Activated CD8-positive, alpha-beta memory T cell treated with anti-CD3 and anti-CD28 coated beads, Interleukin-2, amount 10 ng/mL, durations not matched to agents 7 days and 5 days (primary cell): ENCODE results near the gene NCAM1. TPM values are rescaled to one million over a fixed set of nuclear protein-coding genes. Genes with fewer than 3 reads are reported as not detected.
A peak's percentile ranks its signal among the peaks of the same experiment; 100 is the strongest.

ENCODE experiments used
- ATAC-seq: fragments of 150-1000 bp; cut with Tn5 transposase; one replicate; pipeline ENCODE4 v1.10.0; 2021; ENCODE audit warnings: moderate library complexity
- CTCF ChIA-PET: fragments of 350-600 bp; sonication (Branson Sonifier 250); formaldehyde crosslinking; loops from one replicate; lab custom pipeline; 2021; ENCODE audit warnings: antibody characterized with exemption; lab: Charles Lee
- DNase-seq: peaks from one replicate; pipeline ENCODE4 v3.0.0-alpha.2; 2020
- H3K27ac Mint-ChIP-seq: one replicate; pipeline ENCODE4 v1.8.0; 2021; ENCODE audit warnings: mild to moderate bottlenecking, mixed read lengths
- H3K27me3 Mint-ChIP-seq: one replicate; pipeline ENCODE4 v1.8.0; 2021; ENCODE audit warnings: mixed read lengths
- H3K36me3 Mint-ChIP-seq: one replicate; pipeline ENCODE4 v1.8.0; 2021; ENCODE audit warnings: mild to moderate bottlenecking, mixed read lengths
- H3K4me1 Mint-ChIP-seq: one replicate; pipeline ENCODE4 v1.8.0; 2021; ENCODE audit warnings: mixed read lengths
- H3K4me3 Mint-ChIP-seq: one replicate; pipeline ENCODE4 v1.8.0; 2021; ENCODE audit warnings: mild to moderate bottlenecking, moderate library complexity, mixed read lengths
- H3K9me3 Mint-ChIP-seq: one replicate; pipeline ENCODE4 v1.8.0; 2022; ENCODE audit warnings: low read depth, mixed read lengths
- total RNA-seq, 2 experiments: library from RNA; stranded (reverse); gene quantifications; one replicate each; pipeline ENCODE4 v1.2.3, GENCODE V29; 2021

The NCAM1 gene
- total RNA-seq, 2 experiments from 2014 or later: 1.8 to 4.1 TPM

DNA sequence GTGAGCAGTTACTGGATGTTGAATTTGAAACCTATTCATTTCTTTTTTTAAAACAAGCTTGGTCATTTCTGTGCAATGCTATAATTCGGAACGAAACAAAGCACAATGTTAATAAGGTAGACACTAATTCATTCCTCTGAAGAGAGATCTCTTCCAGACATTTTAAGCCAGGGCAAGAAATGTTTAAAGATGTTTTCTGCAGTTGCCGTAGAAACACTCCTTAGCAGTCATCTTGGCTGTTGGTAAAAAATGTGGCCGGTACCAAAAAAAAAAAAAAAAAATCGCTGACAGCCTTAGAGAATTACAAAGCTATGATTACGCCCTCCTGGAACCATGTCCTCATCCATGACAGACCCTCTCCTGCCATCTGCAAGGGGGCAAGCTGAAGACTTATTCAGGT is 286.7 kb downstream of the NCAM1 start:
- Mint-ChIP-seq H3K4me1 (peaks cover 16% of the 10 kb centered on the region), H3K36me3 (no peaks in the 10 kb centered on the region), H3K27ac (no peak overlapping the region), H3K27me3 (peaks cover 73% of the 10 kb centered on the region), H3K9me3 (no peaks in the 10 kb centered on the region), H3K4me3 (no peak overlapping the region)
- ATAC-seq: no peak
- DNase-seq: no peak
- CTCF ChIA-PET: interaction anchor here (0.6 to 2.2 kb wide), 4 partner anchors 9 to 660 kb away, joined by 3 to 8 read pairs (median 4); no protein-coding TSS in a partner anchor

DNA sequence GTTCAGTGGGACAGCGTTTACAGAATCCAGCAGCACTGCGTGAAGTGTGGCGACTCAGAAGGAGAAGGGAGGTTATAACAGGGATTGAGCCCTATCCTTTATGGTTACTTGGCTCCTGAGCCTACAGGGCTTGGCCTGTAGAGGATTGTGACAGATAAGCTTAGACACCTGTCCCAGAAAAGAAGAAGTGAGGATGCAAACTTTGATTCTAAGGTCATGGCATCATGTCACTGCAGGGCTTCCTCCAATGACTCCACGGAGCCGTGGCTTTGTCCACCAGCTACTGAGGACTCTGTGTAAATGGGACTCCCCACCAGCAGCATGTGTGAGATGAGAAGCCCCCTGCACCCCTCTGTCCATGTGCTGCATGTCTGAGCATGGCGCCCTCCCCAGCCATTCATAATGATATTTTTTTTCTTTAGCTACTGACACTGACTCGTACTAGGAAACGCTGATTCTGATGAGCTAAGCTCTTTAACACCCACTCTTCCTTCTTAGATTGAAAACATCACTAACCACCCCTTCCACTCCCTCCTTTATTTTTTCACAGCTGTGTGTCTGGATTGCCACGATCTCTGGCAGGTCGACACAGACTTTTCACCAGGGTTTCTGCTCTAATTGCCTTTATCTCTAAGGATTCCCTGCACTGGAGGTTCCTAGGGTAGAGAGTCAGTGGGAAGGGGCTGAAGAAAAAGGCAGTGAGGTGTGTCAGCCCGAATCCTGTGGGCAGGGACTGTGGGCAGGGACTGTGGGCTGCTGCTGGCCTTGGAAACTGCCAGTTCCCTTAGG is 287.7 kb downstream of the NCAM1 start:
- no peak for DNase-seq
- Mint-ChIP-seq H3K36me3 (no peaks in the 10 kb centered on the region), H3K4me1 (peaks cover 7% of the 10 kb centered on the region), H3K9me3 (no peaks in the 10 kb centered on the region), H3K4me3 (no peak overlapping the region), H3K27ac (no peak overlapping the region), H3K27me3 (peaks cover 73% of the 10 kb centered on the region)
- no peak for ATAC-seq
- CTCF ChIA-PET: interaction anchor here (1.5 to 2.2 kb wide), 2 partner anchors 10 to 41 kb away, joined by 6 to 8 read pairs; no protein-coding TSS in a partner anchor

DNA sequence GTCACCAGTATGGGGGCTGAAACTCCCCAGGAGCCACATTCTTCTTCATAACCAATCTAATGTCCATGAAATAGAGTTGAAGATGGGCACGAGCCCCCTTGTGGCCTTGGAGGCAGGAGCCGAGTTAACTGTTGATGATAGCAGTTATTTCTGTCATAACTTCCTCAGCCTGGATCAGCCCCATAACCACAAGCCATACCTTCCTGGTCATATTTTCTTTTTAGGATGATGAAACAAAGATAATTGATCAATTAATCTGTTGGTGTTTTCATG is 288.2 kb downstream of the NCAM1 start:
- peaks cover 72% of the 10 kb centered on the region for H3K27me3 Mint-ChIP-seq
- DNase-seq: no peak

DNA sequence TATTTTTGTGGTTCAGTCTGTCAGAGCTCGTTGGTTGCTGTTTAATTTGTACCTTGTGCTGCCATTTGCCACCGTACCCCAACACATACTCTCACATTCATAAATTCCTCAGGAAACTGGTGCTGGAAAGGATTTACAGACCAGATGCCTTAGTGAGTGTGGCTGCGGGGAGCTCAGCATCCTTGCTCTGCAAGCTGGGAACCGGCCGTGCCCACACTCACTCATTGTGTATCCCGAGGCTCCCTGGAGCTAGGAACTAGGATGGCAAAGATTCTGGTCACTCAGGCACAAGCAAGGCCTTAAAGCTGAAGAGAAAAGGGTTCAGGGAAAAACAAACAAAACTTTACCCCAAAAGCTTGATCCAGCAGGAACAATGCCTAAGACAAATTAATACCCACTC is 288.6 kb downstream of the NCAM1 start:
- no peak overlapping the region for H3K27ac Mint-ChIP-seq

More for the DNA sequence above, 288.2 kb downstream of the NCAM1 start:
- no peak for ATAC-seq
- H3K4me3 Mint-ChIP-seq: no peak overlapping the region
- H3K4me1 Mint-ChIP-seq: peaks cover 7% of the 10 kb centered on the region
- H3K36me3 Mint-ChIP-seq: no peaks in the 10 kb centered on the region
- H3K27ac Mint-ChIP-seq: no peak overlapping the region
- no peaks in the 10 kb centered on the region for H3K9me3 Mint-ChIP-seq
- CTCF ChIA-PET: interaction anchor here (2.2 kb wide), 1 partner anchor 10 kb away, joined by 8 read pairs; no protein-coding TSS in a partner anchor

DNA sequence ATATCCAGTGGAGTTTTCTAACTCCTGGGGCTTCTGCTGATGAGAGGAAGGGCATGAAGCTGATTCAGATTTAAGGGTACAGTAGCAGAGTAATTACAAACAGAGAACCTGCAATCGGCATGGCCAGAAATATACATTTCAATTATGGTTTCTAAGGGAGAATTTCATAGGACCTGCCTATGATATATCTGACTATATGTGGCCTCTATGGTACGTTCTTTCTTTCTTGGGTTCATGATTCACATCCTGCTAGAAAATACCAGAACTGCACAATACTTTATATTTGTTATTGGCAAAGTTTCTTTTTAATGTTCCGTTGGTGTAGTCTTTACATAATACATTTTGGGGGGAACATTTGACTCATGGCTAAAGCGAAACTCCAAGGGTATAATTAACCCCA is 290.1 kb downstream of the NCAM1 start:
- H3K27ac Mint-ChIP-seq: no peak overlapping the region
- ATAC-seq: no peak
- CTCF ChIA-PET: no interaction called here

More for the DNA sequence above, 288.6 kb downstream of the NCAM1 start:
- Mint-ChIP-seq H3K36me3 (no peaks in the 10 kb centered on the region), H3K4me1 (peaks cover 7% of the 10 kb centered on the region), H3K4me3 (no peak overlapping the region), H3K27me3 (peaks cover 70% of the 10 kb centered on the region), H3K9me3 (no peaks in the 10 kb centered on the region)
- CTCF ChIA-PET: no interaction called here
- no peak for DNase-seq
- ATAC-seq: no peak

DNA sequence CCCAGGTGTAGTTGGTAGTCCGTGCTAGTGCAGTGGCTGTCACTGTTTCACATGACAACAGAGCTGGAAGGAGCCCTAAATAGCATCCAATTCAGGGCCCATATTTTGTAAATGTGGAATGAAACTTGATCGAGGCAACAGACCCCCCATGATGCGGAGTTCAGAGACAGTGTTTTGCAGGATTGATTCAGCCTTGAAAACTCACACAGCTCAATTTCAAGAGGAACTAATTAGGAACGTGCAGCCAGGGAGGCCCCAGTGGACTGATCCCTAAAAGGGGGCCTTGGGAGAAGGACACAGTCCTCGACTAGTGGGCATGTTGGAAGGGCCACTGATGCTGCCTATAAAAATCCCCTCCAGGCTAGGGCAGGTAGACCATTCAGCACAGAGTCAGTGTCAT is 292.2 kb downstream of the NCAM1 start:
- no peaks in the 10 kb centered on the region for H3K36me3 Mint-ChIP-seq
- peaks cover 46% of the 10 kb centered on the region for H3K27me3 Mint-ChIP-seq
- no peak for DNase-seq
- H3K9me3 Mint-ChIP-seq: no peaks in the 10 kb centered on the region
- no peak overlapping the region for H3K4me3 Mint-ChIP-seq
- H3K4me1 Mint-ChIP-seq: peaks cover 7% of the 10 kb centered on the region
- CTCF ChIA-PET: no interaction called here
- H3K27ac Mint-ChIP-seq: no peak overlapping the region
- no peak for ATAC-seq

More for the DNA sequence above, 290.1 kb downstream of the NCAM1 start:
- Mint-ChIP-seq H3K27me3 (peaks cover 66% of the 10 kb centered on the region), H3K9me3 (no peaks in the 10 kb centered on the region), H3K4me3 (no peak overlapping the region), H3K4me1 (peaks cover 7% of the 10 kb centered on the region), H3K36me3 (no peaks in the 10 kb centered on the region)
- no peak for DNase-seq

DNA sequence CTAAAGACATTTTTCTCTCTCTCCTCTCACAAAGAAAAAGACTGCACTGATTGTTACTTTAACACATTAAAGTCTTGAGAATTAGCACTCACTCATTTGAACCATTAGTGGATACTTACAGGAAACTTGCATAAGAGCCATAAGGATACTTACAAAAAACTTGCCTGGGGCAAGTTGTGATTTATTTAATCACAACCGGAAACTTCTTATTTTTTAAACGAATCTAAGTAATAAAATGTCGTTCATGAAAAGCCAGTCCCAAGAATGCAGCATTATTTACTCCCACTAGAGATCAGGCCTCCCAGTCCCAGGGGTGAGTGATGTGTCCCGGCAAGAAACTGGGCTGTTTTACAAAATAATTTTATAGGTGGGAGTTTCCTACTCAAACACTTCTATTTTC is 293.9 kb downstream of the NCAM1 start:
- CTCF ChIA-PET: no interaction called here

DNA sequence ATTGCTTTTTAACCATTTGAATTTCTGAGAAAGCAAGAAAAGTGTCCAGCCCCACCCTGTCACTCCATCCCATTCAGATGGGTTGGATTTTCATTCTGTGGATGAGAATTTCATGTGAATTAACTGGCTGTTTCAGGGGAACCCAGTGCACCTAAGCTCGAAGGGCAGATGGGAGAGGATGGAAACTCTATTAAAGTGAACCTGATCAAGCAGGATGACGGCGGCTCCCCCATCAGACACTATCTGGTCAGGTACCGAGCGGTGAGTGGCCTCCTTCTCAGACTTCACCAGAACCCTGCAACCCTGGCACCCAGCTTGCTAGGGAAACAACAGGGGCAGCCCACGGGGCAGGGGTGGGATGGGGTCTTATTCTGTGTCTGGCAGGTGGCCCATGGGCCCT is 294.5 kb downstream of the NCAM1 start:
- Mint-ChIP-seq H3K4me1 (peaks cover 5% of the 10 kb centered on the region), H3K27ac (no peak overlapping the region), H3K36me3 (no peaks in the 10 kb centered on the region), H3K27me3 (peaks cover 26% of the 10 kb centered on the region), H3K9me3 (no peaks in the 10 kb centered on the region), H3K4me3 (no peak overlapping the region)
- DNase-seq: no peak
- ATAC-seq: no peak
- CTCF ChIA-PET: no interaction called here

More for the DNA sequence above, 293.9 kb downstream of the NCAM1 start:
- no peak overlapping the region for H3K4me3 Mint-ChIP-seq
- peaks cover 32% of the 10 kb centered on the region for H3K27me3 Mint-ChIP-seq
- H3K36me3 Mint-ChIP-seq: no peaks in the 10 kb centered on the region
- no peaks in the 10 kb centered on the region for H3K4me1 Mint-ChIP-seq
- no peak overlapping the region for H3K27ac Mint-ChIP-seq
- ATAC-seq: no peak
- no peak for DNase-seq
- no peaks in the 10 kb centered on the region for H3K9me3 Mint-ChIP-seq

DNA sequence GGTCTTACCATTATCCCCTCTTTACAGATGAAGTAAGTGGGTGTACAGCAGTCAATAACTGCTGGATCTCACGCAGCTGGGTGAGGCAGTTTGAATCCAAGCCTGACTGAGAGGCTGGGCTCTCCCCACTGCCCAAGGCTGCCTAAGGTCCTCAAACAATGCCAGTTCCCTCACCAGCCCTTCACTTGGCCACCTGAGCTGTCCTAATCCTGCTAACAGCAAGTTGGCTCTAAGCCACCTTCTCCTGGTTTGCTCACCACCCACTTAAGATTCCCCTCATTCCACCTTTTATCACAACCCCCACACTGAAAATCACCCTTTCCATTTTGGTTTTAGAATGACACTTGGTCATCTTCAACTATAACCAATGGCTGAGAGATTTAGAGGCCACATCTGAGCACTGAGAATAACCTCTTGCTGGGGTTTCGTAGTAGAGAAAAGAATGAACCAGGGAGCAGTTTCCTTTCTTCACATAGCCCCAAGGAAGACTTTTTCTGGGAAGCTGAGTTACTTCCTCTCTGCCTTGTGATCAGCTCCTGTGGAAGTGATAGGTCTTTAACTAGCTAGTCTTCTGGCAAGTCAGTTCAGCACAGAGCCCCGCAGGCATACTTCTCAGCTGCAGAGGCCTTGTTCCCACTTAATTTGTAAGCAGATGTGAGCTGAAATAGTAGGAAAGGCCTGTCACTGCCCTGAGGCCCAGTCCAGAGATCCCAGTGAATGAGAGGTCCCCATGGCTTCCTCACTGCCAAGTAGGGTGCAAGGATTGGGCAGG is 295.4 kb downstream of the NCAM1 start:
- CTCF ChIA-PET: no interaction called here
- H3K27me3 Mint-ChIP-seq: peaks cover 23% of the 10 kb centered on the region
- DNase-seq: no peak
- H3K36me3 Mint-ChIP-seq: no peaks in the 10 kb centered on the region
- no peak for ATAC-seq
- H3K4me3 Mint-ChIP-seq: no peak overlapping the region
- no peak overlapping the region for H3K27ac Mint-ChIP-seq
- peaks cover 14% of the 10 kb centered on the region for H3K4me1 Mint-ChIP-seq
- no peaks in the 10 kb centered on the region for H3K9me3 Mint-ChIP-seq

DNA sequence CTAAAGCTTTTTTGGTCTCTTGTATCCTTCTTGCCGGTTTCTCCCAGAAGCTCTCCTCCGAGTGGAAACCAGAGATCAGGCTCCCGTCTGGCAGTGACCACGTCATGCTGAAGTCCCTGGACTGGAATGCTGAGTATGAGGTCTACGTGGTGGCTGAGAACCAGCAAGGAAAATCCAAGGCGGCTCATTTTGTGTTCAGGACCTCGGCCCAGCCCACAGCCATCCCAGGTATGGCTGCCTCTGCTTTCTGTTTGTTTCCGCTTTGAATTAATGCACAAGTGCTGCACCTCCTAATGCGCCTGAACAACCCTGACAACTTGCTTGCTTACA is 298.8 kb downstream of the NCAM1 start:
- CTCF ChIA-PET: no interaction called here

DNA sequence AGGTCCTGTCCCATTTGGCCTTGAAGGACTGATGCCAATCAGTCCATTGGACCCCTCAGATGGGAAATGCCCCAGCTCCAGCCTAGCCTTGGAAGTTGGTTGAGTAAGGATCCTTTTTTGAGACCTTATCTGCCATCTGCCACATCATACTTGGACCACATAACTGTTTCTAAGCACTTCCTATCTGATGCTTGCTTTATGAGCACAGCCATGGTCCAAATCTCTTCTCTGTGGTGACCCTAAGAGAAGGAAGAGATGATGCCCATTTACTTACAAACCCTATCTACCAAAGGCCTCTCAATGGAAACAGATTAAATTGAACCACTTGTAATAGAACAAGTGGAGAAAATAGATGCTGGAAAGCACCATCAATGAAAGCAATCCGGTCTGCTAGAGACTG is 299.3 kb downstream of the NCAM1 start:
- CTCF ChIA-PET: no interaction called here
- H3K36me3 Mint-ChIP-seq: no peaks in the 10 kb centered on the region

More for the DNA sequence above, 298.8 kb downstream of the NCAM1 start:
- no peak for DNase-seq
- ATAC-seq: no peak
- H3K36me3 Mint-ChIP-seq: no peaks in the 10 kb centered on the region
- peaks cover 9% of the 10 kb centered on the region for H3K27me3 Mint-ChIP-seq
- no peak overlapping the region for H3K4me3 Mint-ChIP-seq
- no peak overlapping the region for H3K27ac Mint-ChIP-seq
- peaks cover 25% of the 10 kb centered on the region for H3K4me1 Mint-ChIP-seq
- H3K9me3 Mint-ChIP-seq: no peaks in the 10 kb centered on the region

DNA sequence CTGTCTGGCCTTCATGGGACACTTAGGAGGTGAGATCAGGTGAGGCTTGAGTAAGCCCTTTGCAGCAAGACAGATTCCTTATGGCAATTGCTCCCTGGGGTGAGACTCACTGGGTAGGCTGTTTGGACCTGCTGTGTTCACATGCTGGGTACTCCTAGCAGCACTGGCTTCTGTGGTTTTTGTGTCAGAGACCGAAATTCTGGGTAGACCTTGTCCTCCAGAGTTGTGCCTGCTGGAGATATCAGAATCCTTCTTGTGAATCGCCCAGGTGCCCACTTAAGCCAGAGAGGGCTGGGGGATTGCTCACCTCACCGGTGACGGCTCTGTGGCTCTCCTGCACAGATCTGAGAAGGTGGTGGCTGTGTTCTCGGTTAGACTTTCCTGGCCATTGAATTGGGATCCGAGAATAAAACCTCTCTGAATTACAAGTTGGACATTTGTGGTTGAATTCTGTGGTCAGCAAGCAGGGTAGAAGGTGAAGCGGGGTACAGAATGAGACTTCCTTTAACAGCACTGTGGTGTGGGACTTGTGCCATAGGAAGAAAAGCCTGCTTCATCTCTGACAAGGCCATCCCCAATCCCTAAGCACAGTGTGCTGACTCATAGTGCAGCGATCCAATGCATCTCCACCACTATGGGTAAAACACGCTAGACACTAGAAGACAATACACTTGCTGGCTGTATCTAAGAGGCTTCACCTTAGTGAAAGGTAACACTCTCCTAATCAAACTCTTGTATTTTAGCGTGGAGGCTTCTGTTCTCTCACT is 300.7 kb downstream of the NCAM1 start:
- DNase-seq (no peak), ATAC-seq (no peak)
- Mint-ChIP-seq H3K27ac (no peak overlapping the region), H3K36me3 (no peaks in the 10 kb centered on the region), H3K27me3 (peaks cover 12% of the 10 kb centered on the region), H3K4me1 (peaks cover 25% of the 10 kb centered on the region), H3K9me3 (no peaks in the 10 kb centered on the region), H3K4me3 (no peak overlapping the region)
- CTCF ChIA-PET: no interaction called here

More for the DNA sequence above, 299.3 kb downstream of the NCAM1 start:
- peak; percentile 55 for ATAC-seq
- peaks cover 25% of the 10 kb centered on the region for H3K4me1 Mint-ChIP-seq
- no peak overlapping the region for H3K27ac Mint-ChIP-seq
- peaks cover 8% of the 10 kb centered on the region for H3K27me3 Mint-ChIP-seq
- H3K4me3 Mint-ChIP-seq: no peak overlapping the region
- DNase-seq: no peak
- H3K9me3 Mint-ChIP-seq: no peaks in the 10 kb centered on the region

DNA sequence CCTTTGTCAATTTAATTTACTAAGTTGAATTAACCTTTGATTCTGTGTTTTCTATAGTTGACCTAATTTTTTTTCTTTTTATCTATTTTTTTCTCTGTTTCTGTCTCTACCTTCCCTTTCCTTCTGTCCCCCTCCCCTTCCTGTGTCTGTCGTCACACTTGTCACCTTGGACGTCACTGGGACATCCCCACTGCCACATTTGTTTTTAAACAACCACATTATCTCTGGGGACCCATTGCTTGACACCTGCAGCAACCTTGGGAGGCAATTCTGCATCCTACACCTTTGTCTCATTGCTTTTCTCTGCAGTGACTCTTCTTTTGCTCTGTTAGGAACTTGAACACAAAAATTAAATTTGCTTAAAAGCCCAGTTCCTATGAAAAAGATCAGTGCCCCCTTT is 301.4 kb downstream of the NCAM1 start:
- Mint-ChIP-seq H3K4me3 (no peak overlapping the region), H3K36me3 (no peaks in the 10 kb centered on the region), H3K4me1 (peaks cover 25% of the 10 kb centered on the region), H3K27me3 (peaks cover 12% of the 10 kb centered on the region), H3K27ac (no peak overlapping the region), H3K9me3 (no peaks in the 10 kb centered on the region)
- no peak for DNase-seq
- ATAC-seq: no peak
- CTCF ChIA-PET: no interaction called here
